Suprapubic skin (tissue), 4 donors: ENCODE results near the gene ITM2B. TPM values are rescaled to one million over a fixed set of nuclear protein-coding genes. Genes with fewer than 3 reads are reported as not detected.

ENCODE experiments used
- DNase-seq, 2 donors: peaks; one replicate each; pipeline ENCODE4 v3.0.0-alpha.2; 2019; ENCODE audit warnings: low spot score in 2 of 2
- H3K27ac ChIP-seq: fragments of 200-600 bp; sonication (generic); one replicate; pipeline ENCODE4 v1.5.1; 2019
- H3K27me3 ChIP-seq: fragments of 200-600 bp; sonication (generic); one replicate; pipeline ENCODE4 v1.5.1; 2019
- H3K36me3 ChIP-seq: fragments of 200-600 bp; sonication (generic); one replicate; pipeline ENCODE4 v1.5.1; 2019
- H3K4me1 ChIP-seq: fragments of 200-600 bp; sonication (generic); one replicate; pipeline ENCODE4 v1.5.1; 2019
- H3K4me3 ChIP-seq: fragments of 200-600 bp; sonication (generic); one replicate; pipeline ENCODE4 v1.5.1; 2019; ENCODE audit warnings: mild to moderate bottlenecking
- H3K9me3 ChIP-seq: fragments of 200-600 bp; sonication (generic); one replicate; pipeline ENCODE4 v1.5.1; 2019
- CTCF ChIP-seq, 2 donors: fragments of 200-600 bp in 1 of 2; fragments of 450-650 bp in 1 of 2; sonication (generic) in 1 of 2; IDR thresholded peaks; one replicate each; pipeline ENCODE4 v1.5.1; 2016 to 2019; ENCODE audit warnings: antibody characterized with exemption in 2 of 2, mild to moderate bottlenecking in 1 of 2, moderate library complexity in 1 of 2
- EP300 ChIP-seq: sonication (generic); formaldehyde crosslinking; IDR thresholded peaks from one replicate; pipeline ENCODE4 v1.6.1; 2017; ENCODE audit warnings: antibody characterized with exemption
- POLR2A ChIP-seq, 2 donors: fragments of 450-650 bp; IDR thresholded peaks; one replicate each; pipeline ENCODE4 v1.6.1; 2017; ENCODE audit warnings: antibody characterized with exemption in 2 of 2, mild to moderate bottlenecking in 2 of 2, moderate library complexity in 2 of 2
- POLR2AphosphoS5 ChIP-seq, 3 donors: sonication (generic); formaldehyde crosslinking; IDR thresholded peaks; one replicate each; pipeline ENCODE4 v1.6.1; 2017; ENCODE audit warnings: antibody characterized with exemption in 3 of 3
- WGBS: methylation state at CpG from one replicate; pipeline ENCODE4 v1.1.5; 2018; 5-methylcytosine and 5-hydroxymethylcytosine counted together
- total RNA-seq, 4 donors: library from RNA; depleted of rRNA; stranded (reverse); fragments of >200 nt; gene quantifications; one replicate each; pipeline ENCODE4 v1.1.0, GENCODE V29; 2016

Gene ITM2B
- total RNA-seq, 4 donors from 2014 or later = 511 to 726 (median 679) TPM

DNA sequence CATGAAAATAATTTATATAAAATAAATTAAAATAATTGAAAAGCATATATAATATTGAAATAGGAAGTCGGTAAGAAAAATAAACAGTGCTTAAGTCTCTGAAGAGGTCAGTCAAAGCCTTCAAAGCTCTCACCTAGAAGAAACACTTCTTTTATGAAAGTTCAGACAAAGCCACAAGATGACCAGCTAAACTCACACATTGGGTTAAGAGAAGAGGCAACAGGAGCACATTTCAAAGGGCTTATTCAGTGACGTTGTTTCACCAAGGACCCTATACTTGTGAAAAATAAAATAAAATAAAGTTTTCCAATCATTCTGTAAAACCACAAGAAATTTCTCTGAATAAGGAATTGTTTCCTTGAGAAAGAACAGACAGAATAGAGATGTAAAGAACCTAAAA, 2.5 kb upstream of the ITM2B start:
- Histone ChIP-seq H3K27me3 (no peaks in the 10 kb centered on the region), H3K4me3 (no peak overlapping the region), H3K36me3 (no peaks in the 10 kb centered on the region), H3K27ac (no peak overlapping the region), H3K9me3 (no peaks in the 10 kb centered on the region), H3K4me1 (peaks cover 30% of the 10 kb centered on the region)
- no peak for DNase-seq
- TF ChIP-seq CTCF (IDR thresholded peaks at IDR 0.05) = no peak
- no peak for TF ChIP-seq POLR2AphosphoS5 (IDR thresholded peaks at IDR 0.05)
- 88% methylated on average over 2 of the region's 2 CpGs for WGBS

DNA sequence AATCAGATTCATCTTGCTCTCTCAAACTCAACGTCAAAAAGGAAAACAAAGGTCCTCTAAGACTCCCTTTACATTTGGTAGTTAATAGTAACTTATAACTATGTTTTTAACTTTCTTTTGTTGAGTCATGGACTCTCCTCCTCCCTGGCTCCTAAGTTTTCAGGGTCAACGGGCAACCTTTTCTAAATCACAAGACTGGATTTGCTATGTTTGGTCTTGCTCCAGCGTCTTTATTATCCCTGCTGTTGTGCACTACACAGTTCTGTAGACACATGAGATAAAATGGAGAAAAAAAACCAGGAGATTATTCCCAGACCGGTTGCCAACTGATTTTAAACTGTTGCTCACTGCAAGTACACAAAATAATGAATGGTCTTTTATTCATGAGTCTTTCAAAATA, 1.9 kb upstream of the ITM2B start:
- H3K27ac ChIP-seq = peak overlapping the region; percentile 100

GRCh38 chr13:48231933-48232332, 1.1 kb upstream of the ITM2B start:
- TF ChIP-seq POLR2AphosphoS5 (IDR thresholded peaks at IDR 0.05) (no peak), POLR2A (IDR thresholded peaks at IDR 0.05) (no peak), EP300 (no peak), CTCF (IDR thresholded peaks at IDR 0.05) (no peak)

More for the DNA sequence above, 1.9 kb upstream of the ITM2B start:
- Histone ChIP-seq H3K27me3 (no peaks in the 10 kb centered on the region), H3K9me3 (no peaks in the 10 kb centered on the region), H3K36me3 (no peaks in the 10 kb centered on the region), H3K4me1 (peaks cover 35% of the 10 kb centered on the region), H3K4me3 (no peak overlapping the region)
- 38% methylated on average over 4 of the region's 4 CpGs for WGBS
- TF ChIP-seq CTCF (IDR thresholded peaks at IDR 0.05) = no peak
- no peak for TF ChIP-seq EP300
- no peak for TF ChIP-seq POLR2AphosphoS5 (IDR thresholded peaks at IDR 0.05)
- DNase-seq = no peak

GRCh38 chr13:48232420-48233045, 473 bp upstream of the ITM2B start:
- WGBS = 13% methylated on average over 20 of the region's 23 CpGs
- TF ChIP-seq CTCF (IDR thresholded peaks at IDR 0.05) = no peak
- TF ChIP-seq POLR2A (IDR thresholded peaks at IDR 0.05) = no peak
- no peak for TF ChIP-seq EP300
- no peak for TF ChIP-seq POLR2AphosphoS5 (IDR thresholded peaks at IDR 0.05)
- H3K27ac ChIP-seq = peak overlapping the region; percentile 100
- peaks cover 50% of the 10 kb centered on the region for H3K4me1 ChIP-seq
- H3K4me3 ChIP-seq = peak overlapping the region; percentile 99
- no peaks in the 10 kb centered on the region for H3K27me3 ChIP-seq
- no peaks in the 10 kb centered on the region for H3K36me3 ChIP-seq
- H3K9me3 ChIP-seq = no peaks in the 10 kb centered on the region
- DNase-seq = peak; percentile 77 to 82

More at GRCh38 chr13:48231933-48232332, 1.1 kb upstream of the ITM2B start:
- H3K27ac ChIP-seq = peak overlapping the region; percentile 100
- no peaks in the 10 kb centered on the region for H3K9me3 ChIP-seq
- no peaks in the 10 kb centered on the region for H3K36me3 ChIP-seq
- H3K4me3 ChIP-seq = no peak overlapping the region
- no peak for DNase-seq
- peaks cover 44% of the 10 kb centered on the region for H3K4me1 ChIP-seq
- H3K27me3 ChIP-seq = no peaks in the 10 kb centered on the region

- under 1% methylated on average over 12 of the region's 12 CpGs for WGBS
- H3K4me1 ChIP-seq = peaks cover 63% of the 10 kb centered on the region
Observed at GRCh38 chr13:48233889-48234488, 983 bp downstream of the ITM2B start.

More at GRCh38 chr13:48233889-48234488, 983 bp downstream of the ITM2B start:
- Histone ChIP-seq H3K36me3 (no peaks in the 10 kb centered on the region), H3K27ac (peak overlapping the region; percentile 100), H3K9me3 (no peaks in the 10 kb centered on the region), H3K4me3 (peak overlapping the region; percentile 99), H3K27me3 (no peaks in the 10 kb centered on the region)
- TF ChIP-seq POLR2A (IDR thresholded peaks at IDR 0.05) (no peak), EP300 (no peak), POLR2AphosphoS5 (IDR thresholded peaks at IDR 0.05) (peak in 1 of 3 donors; percentile 24), CTCF (IDR thresholded peaks at IDR 0.05) (no peak)
- DNase-seq = no peak
